HG03521 (cell line): ENCODE results near the gene PHACTR3.

Experiments used
- ATAC-seq: cut with Tn5 transposase; IDR thresholded peaks from one replicate; pipeline ENCODE4 v1.9.1; 2021; ENCODE audit warnings: mild to moderate bottlenecking, moderate library complexity; ENCODE audit not compliant: unreplicated experiment

PHACTR3 gene

GRCh38 chr20:59785986-59786795 lies 181.9 kb downstream of the PHACTR3 start:
- ATAC-seq = no peak

- no peak for ATAC-seq
These were observed 182.6 kb downstream of the PHACTR3 start for GRCh38 chr20:59786801-59787537.

- no peak for ATAC-seq
These were observed 183.2 kb downstream of the PHACTR3 start for GRCh38 chr20:59787538-59787890.

GRCh38 chr20:59788196-59788735 lies 183.9 kb downstream of the PHACTR3 start:
- ATAC-seq = no peak

- no peak for ATAC-seq
These were observed 184.6 kb downstream of the PHACTR3 start for GRCh38 chr20:59788811-59789397.

GRCh38 chr20:59789686-59790085 lies 185.3 kb downstream of the PHACTR3 start:
- ATAC-seq = no peak

- no peak for ATAC-seq
These were observed 186.0 kb downstream of the PHACTR3 start for GRCh38 chr20:59790346-59790745.

GRCh38 chr20:59792300-59792699 lies 188.0 kb downstream of the PHACTR3 start:
- no peak for ATAC-seq

- no peak for ATAC-seq
These were observed 190.2 kb downstream of the PHACTR3 start for GRCh38 chr20:59794555-59794954.

- no peak for ATAC-seq
These were observed 196.0 kb downstream of the PHACTR3 start for GRCh38 chr20:59800309-59800708.

GRCh38 chr20:59802018-59802417 lies 197.7 kb downstream of the PHACTR3 start:
- no peak for ATAC-seq

GRCh38 chr20:59802471-59803221 lies 198.3 kb downstream of the PHACTR3 start:
- no peak for ATAC-seq

GRCh38 chr20:59804347-59804746 lies 200.0 kb downstream of the PHACTR3 start:
- ATAC-seq = no peak

- ATAC-seq = no peak
These were observed 200.7 kb downstream of the PHACTR3 start for GRCh38 chr20:59804871-59805665.

- ATAC-seq = no peak
These were observed 201.6 kb downstream of the PHACTR3 start for GRCh38 chr20:59805786-59806577.

- ATAC-seq = no peak
These were observed 202.2 kb downstream of the PHACTR3 start for GRCh38 chr20:59806578-59806975.

- no peak for ATAC-seq
These were observed 203.8 kb downstream of the PHACTR3 start for GRCh38 chr20:59807909-59808728.

GRCh38 chr20:59808729-59809381 lies 204.5 kb downstream of the PHACTR3 start:
- no peak for ATAC-seq
